HL-60 (cell line): ENCODE results near the gene C2orf78.
A peak's percentile ranks its signal among the peaks of the same experiment; 100 is the strongest.

ENCODE experiments used
- DNase-seq, 2 experiments: peaks; one replicate each; pipeline ENCODE4 v3.0.0-alpha.2; 2010 to 2020; ENCODE audit warnings: low read depth in 1 of 2, low spot score in 1 of 2
- H3K27ac ChIP-seq: fragments of 250-450 bp; sonication (Bioruptor Pico); replicated peaks from 2 replicates; pipeline ENCODE4 v1.5.1; 2020; ENCODE audit warnings: mild to moderate bottlenecking, moderate library complexity
- H3K27me3 ChIP-seq: fragments of 250-450 bp; sonication (Bioruptor Pico); 2 replicates; pipeline ENCODE4 v1.5.1; 2021; ENCODE audit warnings: mild to moderate bottlenecking, moderate library complexity; ENCODE audit not compliant: insufficient read depth, poor library complexity, severe bottlenecking
- H3K4me3 ChIP-seq: replicated peaks from 2 replicates; pipeline ENCODE4 v1.5.1; 2011; ENCODE audit warnings: mild to moderate bottlenecking, control low read depth, low read length; ENCODE audit not compliant: insufficient read depth
- CTCF ChIP-seq: IDR thresholded peaks from one replicate; pipeline ENCODE4 v1.5.1; 2011; ENCODE audit warnings: low read length, control low read depth, inconsistent platforms; ENCODE audit not compliant: insufficient read depth
- GABPA ChIP-seq: IDR thresholded peaks from 2 replicates; pipeline ENCODE4 v1.6.1; 2012; ENCODE audit warnings: low read depth
- POLR2AphosphoS5 ChIP-seq: IDR thresholded peaks from 2 replicates; pipeline ENCODE4 v1.6.1; 2012; ENCODE audit warnings: low read depth
- REST ChIP-seq: IDR thresholded peaks from 2 replicates; pipeline ENCODE4 v1.6.1; 2012; ENCODE audit warnings: low read depth; ENCODE audit not compliant: insufficient replicate concordance
- SPI1 ChIP-seq: IDR thresholded peaks from 2 replicates; pipeline ENCODE4 v1.6.1; 2012; ENCODE audit warnings: low read depth, mild to moderate bottlenecking, borderline replicate concordance

C2orf78 gene

GRCh38 chr2:73823416-73823815 lies 39.4 kb downstream of the C2orf78 start:
- H3K27me3 ChIP-seq, result no peaks in the 10 kb centered on the region
- TF ChIP-seq POLR2AphosphoS5, result no peak
- no peak overlapping the region for H3K27ac ChIP-seq
- no peak for DNase-seq
- no peak overlapping the region for H3K4me3 ChIP-seq

- no peaks in the 10 kb centered on the region for H3K27me3 ChIP-seq
Observed at GRCh38 chr2:73823916-73824523, 40.0 kb downstream of the C2orf78 start.

GRCh38 chr2:73825408-73825807 lies 41.4 kb downstream of the C2orf78 start:
- Histone ChIP-seq H3K27me3 (no peaks in the 10 kb centered on the region), H3K4me3 (no peak overlapping the region)
- TF ChIP-seq CTCF (no peak), REST (no peak), GABPA (no peak), POLR2AphosphoS5 (no peak), SPI1 (no peak)

More at GRCh38 chr2:73823916-73824523, 40.0 kb downstream of the C2orf78 start:
- peak; percentile 63 to 70 for DNase-seq
- H3K27ac ChIP-seq, result no peak overlapping the region
- TF ChIP-seq REST, result no peak
- TF ChIP-seq CTCF, result peak; percentile 60
- TF ChIP-seq SPI1, result no peak
- H3K4me3 ChIP-seq, result no peak overlapping the region

GRCh38 chr2:73827018-73827417 lies 43.0 kb downstream of the C2orf78 start:
- TF ChIP-seq SPI1 (no peak), CTCF (peak; percentile 40)
- Histone ChIP-seq H3K27ac (no peak overlapping the region), H3K4me3 (no peak overlapping the region), H3K27me3 (no peaks in the 10 kb centered on the region)
- DNase-seq, result peak in 1 of 2 experiments; percentile 54

More at GRCh38 chr2:73825408-73825807, 41.4 kb downstream of the C2orf78 start:
- no peak for DNase-seq
- no peak overlapping the region for H3K27ac ChIP-seq
